ENCODE results near the gene NRL.

Gene NRL

DNA sequence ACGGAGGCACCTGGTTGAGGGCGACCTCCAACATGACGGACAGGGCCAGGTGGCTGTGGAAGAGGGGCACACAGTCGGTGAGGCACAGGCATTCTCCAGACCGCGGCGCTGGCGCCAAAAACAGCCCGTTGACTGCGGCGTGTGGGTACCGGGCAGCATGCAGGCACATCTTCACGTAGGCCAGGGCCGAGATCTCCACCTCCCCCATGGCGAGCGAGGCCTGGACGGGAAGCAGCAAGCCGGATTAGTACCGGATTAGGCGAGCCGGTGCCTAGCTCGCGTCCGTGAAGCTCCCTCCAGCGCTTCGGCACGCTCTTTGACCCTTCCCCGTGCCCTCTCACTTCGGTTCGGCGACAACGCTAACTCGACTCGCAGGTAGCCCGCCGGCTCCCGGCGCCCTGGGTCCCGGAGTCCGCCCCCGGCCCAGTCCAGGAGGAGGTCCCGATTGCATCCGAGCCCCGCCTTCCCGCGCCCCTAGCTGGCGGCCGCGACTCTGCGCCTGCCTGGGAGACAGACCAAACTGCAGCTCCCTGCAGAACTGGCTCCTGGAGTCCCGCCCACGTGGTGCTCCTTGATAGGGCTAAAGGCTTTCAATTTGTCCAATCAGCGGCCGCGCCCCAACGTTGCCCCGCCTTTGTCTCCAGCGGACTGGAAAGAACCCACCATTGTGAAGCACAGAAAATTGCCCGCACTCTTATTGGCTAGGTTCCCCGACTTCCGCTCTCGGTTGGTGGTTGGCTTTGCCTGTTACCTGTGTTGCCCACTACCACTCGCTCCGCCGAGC is 26.5 kb upstream of the NRL start, which contains the start of gene EMC9:
EMC9 (minus strand) TSS at position 495 of the 784 bp plus-strand sequence; CDS start at position 208, 287 bp downstream.
- Histone ChIP-seq H3K4me1 (ENCODE audit: control insufficient read depth, insufficient read depth, low read length) (peaks cover 35% of the 10 kb centered on the region), H3K9me3 (ENCODE audit: control insufficient read depth, low read length) (no peaks in the 10 kb centered on the region), H3K9ac (ENCODE audit: low read length) (peak within 1 kb of the TSS; percentile 88), H3K4me3 (ENCODE audit: low read length) (peak within 1 kb of the TSS; percentile 87), H3K36me3 (ENCODE audit: control insufficient read depth, insufficient read depth, low read length, severe bottlenecking) (peaks cover 21% of the 10 kb centered on the region), H3K27me3 (replicated peaks; ENCODE audit: control insufficient read depth, insufficient read depth, low read length) (no peaks in the 10 kb centered on the region)
- peak; percentile 100 for DNase-seq (ENCODE audit: low read depth)

DNA sequence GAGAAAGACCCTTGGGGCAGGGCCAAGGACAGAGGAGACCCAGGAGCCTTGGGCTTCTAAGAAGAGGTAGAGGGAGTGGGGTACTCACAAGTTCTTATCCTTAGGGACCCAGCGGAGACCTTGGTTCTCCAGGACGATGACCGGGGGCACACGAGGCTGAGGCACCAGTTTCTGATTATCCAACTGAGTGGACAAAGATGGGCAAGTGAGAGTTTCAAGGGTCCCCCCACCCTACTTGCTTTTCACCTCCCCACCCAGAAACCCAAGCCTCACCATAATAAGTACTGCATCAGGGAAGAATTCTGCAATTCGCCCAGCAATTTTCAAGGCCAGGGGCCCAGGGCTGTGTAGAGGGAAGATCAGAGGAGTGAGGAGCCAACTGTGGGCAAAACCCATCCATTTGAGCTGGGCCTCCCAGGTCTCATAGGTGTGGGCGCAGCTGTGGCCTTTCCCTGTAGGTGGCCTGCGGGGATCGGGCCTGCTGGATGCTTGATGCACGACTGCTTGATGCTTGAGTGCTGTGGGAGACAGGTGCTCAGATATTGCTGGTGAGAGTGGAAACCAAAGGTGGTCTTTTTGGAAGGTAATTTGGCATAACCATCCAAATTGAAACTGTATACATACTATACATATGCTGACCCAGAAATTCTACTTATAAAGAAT is 24.7 kb upstream of the NRL start:
- H3K9me3 ChIP-seq (ENCODE audit: control insufficient read depth, low read length): no peaks in the 10 kb centered on the region
- no peaks in the 10 kb centered on the region for H3K27me3 ChIP-seq (replicated peaks; ENCODE audit: control insufficient read depth, insufficient read depth, low read length)
- no peak overlapping the region for H3K9ac ChIP-seq (ENCODE audit: low read length)
- no peak for DNase-seq (ENCODE audit: low read depth)
- H3K4me3 ChIP-seq (ENCODE audit: low read length): no peak overlapping the region
- H3K36me3 ChIP-seq (ENCODE audit: control insufficient read depth, insufficient read depth, low read length, severe bottlenecking): peaks cover 21% of the 10 kb centered on the region
- H3K4me1 ChIP-seq (ENCODE audit: control insufficient read depth, insufficient read depth, low read length): peaks cover 24% of the 10 kb centered on the region

- no peak overlapping the region for H3K9ac ChIP-seq (ENCODE audit: low read length)
- peaks cover 20% of the 10 kb centered on the region for H3K4me1 ChIP-seq (ENCODE audit: control insufficient read depth, insufficient read depth, low read length)
- no peak overlapping the region for H3K4me3 ChIP-seq (ENCODE audit: low read length)
- H3K9me3 ChIP-seq (ENCODE audit: control insufficient read depth, low read length): no peaks in the 10 kb centered on the region
- H3K27me3 ChIP-seq (replicated peaks; ENCODE audit: control insufficient read depth, insufficient read depth, low read length): no peaks in the 10 kb centered on the region
- no peak for DNase-seq (ENCODE audit: low read depth)
- H3K36me3 ChIP-seq (ENCODE audit: control insufficient read depth, insufficient read depth, low read length, severe bottlenecking): peaks cover 21% of the 10 kb centered on the region
Observed at GRCh38 chr14:24138396-24139271, 23.9 kb upstream of the NRL start.

GRCh38 chr14:24137529-24138395 is 23.0 kb upstream of the NRL start:
- Histone ChIP-seq H3K4me1 (ENCODE audit: control insufficient read depth, insufficient read depth, low read length) (peaks cover 14% of the 10 kb centered on the region), H3K9me3 (ENCODE audit: control insufficient read depth, low read length) (no peaks in the 10 kb centered on the region), H3K36me3 (ENCODE audit: control insufficient read depth, insufficient read depth, low read length, severe bottlenecking) (peaks cover 21% of the 10 kb centered on the region), H3K9ac (ENCODE audit: low read length) (no peak overlapping the region), H3K4me3 (ENCODE audit: low read length) (no peak overlapping the region), H3K27me3 (replicated peaks; ENCODE audit: control insufficient read depth, insufficient read depth, low read length) (no peaks in the 10 kb centered on the region)
- no peak for DNase-seq (ENCODE audit: low read depth)

DNA sequence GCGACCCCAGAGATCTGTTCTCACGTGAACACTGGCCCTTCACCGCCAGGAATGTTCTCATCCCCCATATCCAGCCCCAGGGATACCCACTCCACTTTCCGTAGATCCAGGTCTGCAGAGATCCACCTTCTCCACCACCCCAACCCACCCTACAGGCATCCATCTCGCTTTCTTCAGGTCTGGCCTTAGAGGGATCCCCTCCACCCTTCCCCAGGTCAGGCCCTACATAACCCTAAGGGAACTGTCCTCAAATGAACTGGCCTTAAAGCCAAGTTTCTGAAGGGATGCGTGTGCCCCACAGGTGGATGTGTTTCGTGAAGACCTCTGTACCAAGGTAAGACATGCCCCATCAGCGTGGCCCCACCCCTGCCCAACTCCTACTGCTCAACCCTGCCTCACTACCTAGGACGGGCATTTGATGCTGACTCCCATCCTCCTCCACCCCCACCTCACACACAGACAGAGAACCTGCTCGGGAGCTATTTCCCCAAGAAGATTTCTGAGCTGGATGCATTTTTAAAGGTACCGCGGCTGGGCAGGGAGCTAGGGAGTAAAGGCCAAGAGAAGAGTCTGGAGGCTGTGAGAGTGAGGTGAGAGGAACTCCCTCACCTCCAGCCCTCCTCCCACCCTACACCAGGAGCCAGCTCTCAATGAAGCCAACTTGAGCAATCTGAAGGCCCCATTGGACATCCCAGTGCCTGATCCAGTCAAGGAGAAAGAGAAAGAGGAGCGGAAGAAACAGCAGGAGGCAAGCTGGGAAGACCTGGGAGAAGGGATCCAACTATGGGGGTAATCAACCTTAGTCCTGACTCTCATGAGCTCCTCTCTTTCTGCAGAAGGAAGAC is 22.2 kb upstream of the NRL start:
- Histone ChIP-seq H3K4me1 (ENCODE audit: control insufficient read depth, insufficient read depth, low read length) (peaks cover 11% of the 10 kb centered on the region), H3K27me3 (replicated peaks; ENCODE audit: control insufficient read depth, insufficient read depth, low read length) (no peaks in the 10 kb centered on the region), H3K9me3 (ENCODE audit: control insufficient read depth, low read length) (no peaks in the 10 kb centered on the region), H3K4me3 (ENCODE audit: low read length) (peak overlapping the region; percentile 91), H3K36me3 (ENCODE audit: control insufficient read depth, insufficient read depth, low read length, severe bottlenecking) (peaks cover 21% of the 10 kb centered on the region), H3K9ac (ENCODE audit: low read length) (peak overlapping the region; percentile 92)
- DNase-seq (ENCODE audit: low read depth): no peak

DNA sequence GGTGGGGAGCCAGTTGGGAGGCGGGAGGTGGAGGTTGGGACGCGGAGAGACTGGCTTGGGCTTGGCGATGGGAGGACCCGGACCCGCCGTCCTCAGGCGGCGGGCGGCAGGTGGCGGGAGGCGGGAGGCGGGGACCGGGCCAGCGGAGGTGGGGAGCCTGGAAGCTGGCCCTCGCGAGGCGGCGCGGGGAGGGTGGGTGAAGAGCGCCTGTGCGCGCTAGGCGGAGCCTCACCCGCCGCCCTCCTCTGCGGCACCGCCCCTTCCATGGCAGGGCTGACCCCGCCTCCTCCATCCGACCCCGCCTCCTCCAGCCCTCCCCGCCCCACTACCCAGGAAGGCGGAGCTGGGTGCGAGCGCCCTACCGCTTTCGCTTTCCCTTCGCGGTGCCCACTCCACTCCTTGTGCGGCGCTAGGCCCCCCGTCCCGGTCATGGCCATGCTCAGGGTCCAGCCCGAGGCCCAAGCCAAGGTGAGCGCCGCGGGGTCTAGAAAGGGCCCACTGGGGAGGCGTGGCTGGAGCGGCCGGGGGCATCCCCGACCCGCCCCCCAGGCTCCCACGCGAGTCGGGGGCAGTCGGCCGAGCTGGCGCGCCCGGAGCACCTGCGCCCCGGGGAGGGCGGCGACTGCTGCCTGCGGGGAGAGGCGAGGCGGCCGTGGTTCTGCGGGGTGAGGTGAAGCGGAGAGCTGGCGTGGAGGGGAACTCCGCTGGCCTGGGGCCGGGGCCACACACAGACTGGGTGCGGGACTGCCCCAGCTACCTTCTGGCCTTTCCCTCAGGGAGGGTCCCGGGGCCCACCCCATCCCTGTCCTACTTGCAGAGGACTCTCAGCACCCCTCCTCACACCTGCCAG is 21.3 kb upstream of the NRL start, which contains the start of gene PSME1:
PSME1 (plus strand) TSS at position 361 of the 850 bp plus-strand sequence; CDS start at position 430, 69 bp downstream.
- H3K36me3 ChIP-seq (ENCODE audit: control insufficient read depth, insufficient read depth, low read length, severe bottlenecking): peaks cover 21% of the 10 kb centered on the region
- H3K27me3 ChIP-seq (replicated peaks; ENCODE audit: control insufficient read depth, insufficient read depth, low read length): no peaks in the 10 kb centered on the region
- peak; percentile 97 for DNase-seq (ENCODE audit: low read depth)
- no peaks in the 10 kb centered on the region for H3K9me3 ChIP-seq (ENCODE audit: control insufficient read depth, low read length)
- H3K4me3 ChIP-seq (ENCODE audit: low read length): peak within 1 kb of the TSS; percentile 91
- peak within 1 kb of the TSS; percentile 92 for H3K9ac ChIP-seq (ENCODE audit: low read length)
- H3K4me1 ChIP-seq (ENCODE audit: control insufficient read depth, insufficient read depth, low read length): peaks cover 9% of the 10 kb centered on the region

- Histone ChIP-seq H3K9ac (ENCODE audit: low read length) (peak overlapping the region; percentile 55), H3K36me3 (ENCODE audit: control insufficient read depth, insufficient read depth, low read length, severe bottlenecking) (peaks cover 21% of the 10 kb centered on the region), H3K4me1 (ENCODE audit: control insufficient read depth, insufficient read depth, low read length) (peaks cover 9% of the 10 kb centered on the region), H3K4me3 (ENCODE audit: low read length) (peak overlapping the region; percentile 91), H3K27me3 (replicated peaks; ENCODE audit: control insufficient read depth, insufficient read depth, low read length) (no peaks in the 10 kb centered on the region), H3K9me3 (ENCODE audit: control insufficient read depth, low read length) (no peaks in the 10 kb centered on the region)
- DNase-seq (ENCODE audit: low read depth): no peak
Observed at GRCh38 chr14:24135584-24135833, 20.8 kb upstream of the NRL start.

DNA sequence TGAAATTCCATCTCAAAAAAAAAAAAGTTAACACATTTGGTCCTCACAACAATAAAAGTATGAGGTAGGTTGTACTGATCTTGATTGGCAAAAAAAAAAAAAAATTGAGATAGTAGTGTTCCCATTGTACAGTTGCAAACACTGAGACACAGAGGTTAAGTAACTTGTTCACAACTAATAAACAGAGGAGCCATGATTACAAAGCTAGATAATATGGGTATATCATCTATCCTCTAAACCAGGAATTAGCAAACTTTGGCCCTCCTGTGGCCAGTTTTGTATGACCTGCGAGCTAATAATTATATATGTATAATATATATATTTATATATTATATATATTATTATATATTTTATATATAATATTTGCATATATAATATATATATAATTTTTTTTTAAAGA is 19.0 kb upstream of the NRL start:
- Histone ChIP-seq H3K27me3 (replicated peaks; ENCODE audit: control insufficient read depth, insufficient read depth, low read length) (no peaks in the 10 kb centered on the region), H3K4me3 (ENCODE audit: low read length) (no peak overlapping the region), H3K36me3 (ENCODE audit: control insufficient read depth, insufficient read depth, low read length, severe bottlenecking) (peaks cover 12% of the 10 kb centered on the region), H3K4me1 (ENCODE audit: control insufficient read depth, insufficient read depth, low read length) (peaks cover 9% of the 10 kb centered on the region), H3K9me3 (ENCODE audit: control insufficient read depth, low read length) (no peaks in the 10 kb centered on the region), H3K9ac (ENCODE audit: low read length) (no peak overlapping the region)
- DNase-seq (ENCODE audit: low read depth): no peak

DNA sequence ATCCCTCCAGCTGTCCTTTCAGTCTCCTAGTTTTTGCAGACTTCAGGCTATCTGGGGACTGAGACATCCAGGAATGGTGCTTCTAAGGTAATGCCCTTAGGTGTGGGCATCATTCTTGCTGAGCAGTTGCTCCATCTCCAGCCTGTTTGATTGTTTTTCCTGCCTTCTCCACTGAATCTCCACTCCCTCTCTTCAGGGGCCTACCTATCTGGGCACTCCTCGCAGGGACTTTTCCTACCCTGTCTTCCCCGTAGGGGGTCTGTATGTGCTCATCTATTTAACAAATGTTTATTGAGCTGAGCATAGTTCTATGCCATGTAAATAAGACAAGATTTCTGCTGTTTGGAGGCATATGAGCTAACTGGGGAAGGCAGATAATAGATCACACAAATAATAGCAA is 18.2 kb upstream of the NRL start:
- Histone ChIP-seq H3K9ac (ENCODE audit: low read length) (no peak overlapping the region), H3K9me3 (ENCODE audit: control insufficient read depth, low read length) (no peaks in the 10 kb centered on the region), H3K4me1 (ENCODE audit: control insufficient read depth, insufficient read depth, low read length) (peaks cover 9% of the 10 kb centered on the region), H3K27me3 (replicated peaks; ENCODE audit: control insufficient read depth, insufficient read depth, low read length) (no peaks in the 10 kb centered on the region), H3K4me3 (ENCODE audit: low read length) (no peak overlapping the region), H3K36me3 (ENCODE audit: control insufficient read depth, insufficient read depth, low read length, severe bottlenecking) (peaks cover 4% of the 10 kb centered on the region)
- DNase-seq (ENCODE audit: low read depth): no peak

Data from adipocyte (in vitro differentiated cells).